GM13976 (cell line): ENCODE results near the gene ARHGEF16.

Source experiments
- DNase-seq: peaks from one replicate; pipeline ENCODE4 v3.0.0; 2012; ENCODE audit warnings: low spot score
- CTCF ChIP-seq: IDR thresholded peaks from 2 replicates; pipeline ENCODE4 v1.5.1; 2012; ENCODE audit warnings: borderline replicate concordance, mild to moderate bottlenecking; ENCODE audit not compliant: insufficient read depth; ENCODE audit errors: extremely low read depth, missing control alignments, control extremely low read depth
- in situ Hi-C: fragments of 300-500 bp; cut with MboI; formaldehyde crosslinking; loops from one replicate; pipeline ENCODE4 v1.12.0; 2022; ENCODE audit warnings: low sequenced_read_pairs, mixed read lengths, inconsistent platforms; ENCODE audit not compliant: unreplicated experiment

The ARHGEF16 gene

DNA sequence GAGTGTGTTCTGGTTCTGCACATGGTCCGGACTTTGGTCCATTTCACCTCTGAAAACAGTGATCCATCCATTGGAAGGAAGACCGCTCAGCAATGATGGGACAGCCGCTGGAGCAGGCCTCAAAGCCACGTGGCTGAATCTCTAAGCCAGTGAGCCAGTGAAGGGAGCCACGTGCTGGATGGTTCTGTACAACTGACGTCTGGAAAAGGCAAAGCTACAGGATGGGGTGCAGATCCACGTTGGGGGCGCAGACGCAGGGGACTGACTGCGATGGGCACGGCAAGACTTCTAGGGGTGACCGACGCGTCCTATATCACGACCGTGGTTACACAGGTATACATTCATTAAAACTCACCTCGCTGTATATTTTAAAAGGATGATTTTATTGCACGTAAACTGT, 10.2 kb upstream of the ARHGEF16 start:
- DNase-seq = no peak
- TF ChIP-seq CTCF = no peak
- in situ Hi-C loops = no loop called here

- in situ Hi-C loops = no loop called here
- no peak for TF ChIP-seq CTCF
Observed at GRCh38 chr1:3444736-3445135, 9.7 kb upstream of the ARHGEF16 start.

GRCh38 chr1:3450202-3450863, 4.1 kb upstream of the ARHGEF16 start:
- DNase-seq = no peak
- TF ChIP-seq CTCF = no peak
- in situ Hi-C loops = no loop called here

More at GRCh38 chr1:3444736-3445135, 9.7 kb upstream of the ARHGEF16 start:
- DNase-seq = no peak

GRCh38 chr1:3450983-3451382, 3.5 kb upstream of the ARHGEF16 start:
- DNase-seq = no peak
- TF ChIP-seq CTCF = no peak
- in situ Hi-C loops = no loop called here

GRCh38 chr1:3451994-3452865, 2.2 kb upstream of the ARHGEF16 start:
- in situ Hi-C loops = no loop called here
- TF ChIP-seq CTCF = no peak
- DNase-seq = no peak

GRCh38 chr1:3452866-3453175, 1.6 kb upstream of the ARHGEF16 start:
- no peak for DNase-seq
- in situ Hi-C loops = no loop called here
- TF ChIP-seq CTCF = no peak
